Adrenal gland (tissue), 5 donors: ENCODE results near the gene AOC2.

ENCODE experiments used
- CTCF ChIP-seq, 6 experiments: fragments of 450-650 bp in 4 of 6; fragments of 200-600 bp in 2 of 6; sonication (generic) in 1 of 6; IDR thresholded peaks; 1 replicate in 5 of 6; 2 replicates in 1 of 6; pipeline versions ENCODE4 v1.5.1 to v1.8.0; 2016 to 2021; ENCODE audit warnings: antibody characterized with exemption in 6 of 6, mild to moderate bottlenecking in 2 of 6, moderate library complexity in 1 of 6
- POLR2A ChIP-seq, 2 donors: fragments of 450-650 bp; IDR thresholded peaks; one replicate each; pipeline ENCODE4 v1.6.1; 2017; ENCODE audit warnings: antibody characterized with exemption in 2 of 2, mild to moderate bottlenecking in 2 of 2, moderate library complexity in 1 of 2
- donor health status: DM: no; HTN: no; CAD: no.

GRCh38 chr17:42843358-42843934, 934 bp upstream of the AOC2 start:
- TF ChIP-seq CTCF (IDR thresholded peaks at IDR 0.05): peak; percentile 70 to 99 (median 96)
- TF ChIP-seq POLR2A (IDR thresholded peaks at IDR 0.05): no peak
